A673 (cell line): Measurements from ENCODE around the gene KIRREL3. TPM values are rescaled to one million over a fixed set of nuclear protein-coding genes. Genes with fewer than 3 reads are reported as not detected.

Experiments used
- BruUV-seq: library from RNA; stranded (reverse); fragments of 400-500 nt; replicated peaks from 2 replicates; lab custom pipeline; 2021; lab: Mats Ljungman, UMichigan
- CTCF ChIA-PET: fragments of 300-600 bp; sonication (Branson Sonifier 250); formaldehyde crosslinking; loops from one replicate; lab custom pipeline; 2022; ENCODE audit warnings: antibody characterized with exemption; lab: Charles Lee
- POLR2A ChIA-PET: fragments of 300-600 bp; sonication (Branson Sonifier 250); formaldehyde crosslinking; loops from one replicate; lab custom pipeline; 2022; ENCODE audit warnings: antibody characterized with exemption; ENCODE audit not compliant: low non-redundant PET; lab: Charles Lee
- DNase-seq: peaks from one replicate; pipeline ENCODE4 v3.0.0-alpha.2; 2015; ENCODE audit warnings: low spot score
- H3K27ac ChIP-seq: fragments of 200-600 bp; sonication (generic); 2 replicates; pipeline ENCODE4 v1.5.1; 2016; ENCODE audit warnings: mixed run types, low read depth, mild to moderate bottlenecking, mixed read lengths, antibody characterized with exemption, low read length; ENCODE audit not compliant: poor library complexity, severe bottlenecking
- H3K27me3 ChIP-seq: fragments of 200-600 bp; sonication (generic); replicated peaks from 2 replicates; pipeline ENCODE4 v1.6.1; 2017; ENCODE audit warnings: mixed run types, low read depth, mild to moderate bottlenecking, mixed read lengths, antibody characterized with exemption, low read length; ENCODE audit not compliant: insufficient read depth, poor library complexity
- H3K36me3 ChIP-seq: fragments of 200-600 bp; sonication (generic); 2 replicates; pipeline ENCODE4 v1.6.1; 2016; ENCODE audit warnings: mixed run types, mild to moderate bottlenecking, mixed read lengths, antibody characterized with exemption, low read length; ENCODE audit not compliant: insufficient read depth, poor library complexity, severe bottlenecking
- H3K4me1 ChIP-seq: fragments of 200-600 bp; sonication (generic); 2 replicates; pipeline ENCODE4 v1.6.1; 2017; ENCODE audit warnings: mixed run types, mild to moderate bottlenecking, mixed read lengths, antibody characterized with exemption, low read length; ENCODE audit not compliant: insufficient read depth, poor library complexity, severe bottlenecking
- H3K4me3 ChIP-seq: fragments of 200-600 bp; sonication (generic); 2 replicates; pipeline ENCODE4 v1.5.1; 2016; ENCODE audit warnings: low read depth, mixed run types, mild to moderate bottlenecking, mixed read lengths, low read length; ENCODE audit not compliant: poor library complexity, severe bottlenecking
- H3K9me3 ChIP-seq: fragments of 200-600 bp; sonication (generic); 2 replicates; pipeline ENCODE4 v1.6.1; 2016; ENCODE audit warnings: mixed run types, low read depth, mild to moderate bottlenecking, mixed read lengths, antibody characterized with exemption, low read length; ENCODE audit not compliant: poor library complexity, severe bottlenecking
- CTCF ChIP-seq: fragments of 300-800, 200-600 bp; sonication (generic); conservative IDR thresholded peaks from 2 replicates; pipeline ENCODE4 v1.5.1; 2017; ENCODE audit warnings: low read depth, mild to moderate bottlenecking, antibody characterized with exemption, low read length, moderate library complexity, mixed read lengths
- EZH2 ChIP-seq: fragments of 200-600 bp; sonication (generic); IDR thresholded peaks from 2 replicates; pipeline ENCODE4 v1.6.1; 2017; ENCODE audit warnings: borderline replicate concordance, low read depth, mild to moderate bottlenecking, mixed read lengths, antibody characterized with exemption, low read length; ENCODE audit not compliant: poor library complexity, severe bottlenecking
- intact Hi-C: fragments of 100-400 bp; cut with micrococcal nuclease; formaldehyde crosslinking; loops from one replicate; pipeline ENCODE4 v1.10.0; 2022; ENCODE audit not compliant: unreplicated experiment
- total RNA-seq: library from RNA; stranded (reverse); gene quantifications from 2 replicates; pipeline ENCODE4 v1.2.3, GENCODE V29; 2021

The KIRREL3 gene
- total RNA-seq, 1 experiment from 2014 or later, result not detected

- Histone ChIP-seq H3K27me3 (no peaks in the 10 kb centered on the region), H3K4me1 (peaks cover 11% of the 10 kb centered on the region), H3K36me3 (no peaks in the 10 kb centered on the region), H3K27ac (no peak overlapping the region), H3K9me3 (no peaks in the 10 kb centered on the region), H3K4me3 (no peak overlapping the region)
- no TSS peak for BruUV-seq
- DNase-seq, result no peak
- intact Hi-C loops, result no loop called here
- TF ChIP-seq EZH2 (no peak), CTCF (no peak)
- ChIA-PET POLR2A (no interaction called here), CTCF (no interaction called here)
Observed at GRCh38 chr11:126587541-126587940, 413.0 kb downstream of the KIRREL3 start.

- H3K36me3 ChIP-seq, result no peaks in the 10 kb centered on the region
- peak; percentile 77 for DNase-seq
- H3K4me3 ChIP-seq, result no peak overlapping the region
- no peak for TF ChIP-seq CTCF
- no peak for TF ChIP-seq EZH2
- H3K27me3 ChIP-seq, result no peaks in the 10 kb centered on the region
- intact Hi-C loops, result no loop called here
- no TSS peak for BruUV-seq
- ChIA-PET CTCF (interaction anchor here (1.0 kb wide), 1 partner anchor 21 kb away, joined by 3 read pairs; no protein-coding TSS in a partner anchor), POLR2A (no interaction called here)
- no peaks in the 10 kb centered on the region for H3K9me3 ChIP-seq
- no peak overlapping the region for H3K27ac ChIP-seq
- H3K4me1 ChIP-seq, result peaks cover 11% of the 10 kb centered on the region
Observed at GRCh38 chr11:126585774-126586491, 414.6 kb downstream of the KIRREL3 start.

DNA sequence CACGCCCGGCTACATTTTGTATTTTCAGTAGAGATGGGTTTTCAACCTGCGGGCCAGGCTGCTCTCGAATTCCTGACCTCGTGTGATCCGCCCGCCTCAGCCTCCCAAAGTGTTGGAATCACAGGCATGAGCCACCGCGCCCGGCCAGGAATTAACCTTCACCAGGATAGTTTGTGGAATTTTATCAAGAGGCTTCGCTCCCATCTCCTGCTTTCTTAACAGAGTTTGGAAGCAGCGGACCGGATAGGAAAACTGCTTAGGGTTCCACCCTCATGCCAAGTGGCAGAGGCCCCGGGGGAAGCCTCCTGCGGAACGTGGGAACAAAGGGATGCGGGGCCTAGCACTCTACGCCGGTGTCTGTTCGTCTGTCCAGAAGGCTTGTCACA is 415.2 kb downstream of the KIRREL3 start:
- POLR2A ChIA-PET, result no interaction called here

More for the DNA sequence above, 415.2 kb downstream of the KIRREL3 start:
- CTCF ChIA-PET, result interaction anchor here (1.0 kb wide), 1 partner anchor 22 kb away, joined by 3 read pairs; no protein-coding TSS in a partner anchor
- no peaks in the 10 kb centered on the region for H3K9me3 ChIP-seq
- no peaks in the 10 kb centered on the region for H3K36me3 ChIP-seq
- no peak for DNase-seq
- no peak overlapping the region for H3K4me3 ChIP-seq
- BruUV-seq, result no TSS peak
- H3K4me1 ChIP-seq, result peaks cover 11% of the 10 kb centered on the region
- no peak overlapping the region for H3K27ac ChIP-seq
- TF ChIP-seq CTCF (no peak), EZH2 (no peak)
- H3K27me3 ChIP-seq, result no peaks in the 10 kb centered on the region
- intact Hi-C loops, result no loop called here
